PFSK-1 (cell line): Measurements from ENCODE around the gene PPP4R3A.

ENCODE experiments used
- FOXP2 ChIP-seq: optimal IDR thresholded peaks from 2 replicates; pipeline ENCODE3; 2011; ENCODE audit warnings: borderline replicate concordance, control low read depth, inconsistent platforms; ENCODE audit not compliant: insufficient read depth; ENCODE audit errors: extremely low read length, extremely low read depth
- POLR2AphosphoS5 ChIP-seq: IDR thresholded peaks from 2 replicates; pipeline ENCODE4 v1.6.1; 2012; ENCODE audit warnings: low read depth, mild to moderate bottlenecking, control low read depth, low read length, moderate library complexity
- REST ChIP-seq, 2 experiments: IDR thresholded peaks; 2 replicates each; pipeline versions ENCODE4 v1.6.1 to v1.8.0; 2011 to 2012; ENCODE audit warnings: low read depth in 2 of 2, low read length in 2 of 2, control low read depth in 1 of 2, inconsistent platforms in 1 of 2, mild to moderate bottlenecking in 1 of 2, moderate library complexity in 1 of 2; ENCODE audit not compliant: insufficient read depth in 1 of 2
- SIN3A ChIP-seq: IDR thresholded peaks from 2 replicates; pipeline ENCODE4 v1.6.1; 2012; ENCODE audit warnings: mild to moderate bottlenecking, low read length, moderate library complexity, borderline replicate concordance; ENCODE audit not compliant: insufficient read depth
- TAF1 ChIP-seq: IDR thresholded peaks from 2 replicates; pipeline ENCODE4 v1.6.1; 2012; ENCODE audit warnings: low read length, control low read depth, borderline replicate concordance; ENCODE audit not compliant: insufficient read depth

The PPP4R3A gene

DNA sequence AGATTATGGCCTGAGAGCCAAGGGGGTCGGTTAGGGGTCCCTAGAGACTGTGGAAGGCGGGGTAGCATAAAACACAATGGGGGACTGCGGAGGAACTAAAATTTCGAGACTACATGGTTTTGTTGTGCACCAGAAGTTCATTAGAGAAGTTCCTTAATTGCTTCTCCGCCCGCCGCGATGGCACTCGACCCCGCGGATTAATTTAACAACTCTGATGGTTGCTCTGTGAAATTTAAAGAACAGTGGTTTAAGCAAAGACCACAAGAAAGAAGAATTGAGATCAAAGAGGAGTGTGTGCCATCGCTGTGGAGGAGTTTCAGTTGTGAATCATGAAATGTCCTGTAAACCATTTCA is 91.1 kb downstream of the PPP4R3A start:
- TF ChIP-seq TAF1 (no peak), POLR2AphosphoS5 (no peak), REST (IDR thresholded peaks at IDR 0.05; ENCODE audit: insufficient read depth in 1 of 2, low read depth in 2 of 2, low read length in 2 of 2) (no peak), FOXP2 (no peak), SIN3A (no peak)

DNA sequence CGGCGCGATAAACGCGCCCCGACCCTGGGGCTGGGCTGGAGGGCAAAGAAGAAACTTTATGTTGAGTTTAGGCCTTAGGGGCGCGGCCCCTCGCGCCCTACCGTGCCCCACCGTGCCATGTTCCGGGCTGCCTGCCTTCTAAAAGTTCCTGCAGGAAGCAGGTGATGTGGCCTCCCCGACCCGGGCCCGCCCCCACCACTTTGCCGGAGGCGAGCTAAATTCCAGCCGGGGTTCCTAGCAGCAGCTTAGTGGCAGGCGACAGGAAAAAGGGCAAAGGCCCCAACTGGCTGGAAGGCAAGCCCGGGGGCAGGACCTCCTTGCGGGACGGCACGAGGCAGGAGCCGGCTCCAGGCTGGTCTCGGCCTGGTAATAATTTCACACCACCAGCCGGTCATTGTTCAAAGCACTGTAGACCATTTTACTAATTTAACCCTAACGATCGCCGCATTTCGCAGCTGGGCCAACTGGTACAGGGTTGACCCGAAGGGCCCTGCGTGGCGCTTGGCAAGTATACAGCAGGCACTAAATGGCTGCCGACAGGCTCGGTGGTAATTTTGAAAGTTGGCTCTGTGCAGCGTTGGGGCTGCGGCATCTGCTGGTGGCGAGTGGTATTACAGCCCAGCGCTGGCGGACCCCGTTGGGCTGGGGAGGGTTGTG is 91.6 kb downstream of the PPP4R3A start:
- TF ChIP-seq REST (IDR thresholded peaks at IDR 0.05; ENCODE audit: insufficient read depth in 1 of 2, low read depth in 2 of 2, low read length in 2 of 2) (no peak), POLR2AphosphoS5 (no peak), TAF1 (no peak), SIN3A (no peak), FOXP2 (no peak)

DNA sequence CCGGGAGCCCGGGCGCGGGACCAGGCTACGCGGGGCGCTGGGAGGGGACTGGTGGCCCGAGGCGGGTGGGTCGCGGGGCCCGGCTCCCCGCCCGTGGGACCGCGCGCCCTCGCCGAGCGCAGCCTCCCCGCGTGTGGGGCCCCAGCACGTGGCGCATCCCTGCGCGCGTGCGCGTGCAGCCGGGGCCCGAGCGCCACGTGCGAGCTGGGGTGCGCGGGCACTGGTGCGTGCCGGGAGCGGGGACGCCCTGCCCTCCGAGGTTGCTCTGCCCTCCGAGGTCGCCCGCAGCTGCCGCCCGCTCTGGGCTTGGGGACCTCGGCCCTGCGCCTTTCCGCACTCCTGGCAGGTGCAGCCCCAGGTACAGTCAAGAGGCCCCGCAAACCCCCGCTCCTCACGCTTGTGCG is 92.1 kb downstream of the PPP4R3A start:
- TF ChIP-seq POLR2AphosphoS5, result no peak
- no peak for TF ChIP-seq TAF1
- no peak for TF ChIP-seq SIN3A
- TF ChIP-seq FOXP2, result no peak
- no peak for TF ChIP-seq REST (IDR thresholded peaks at IDR 0.05; ENCODE audit: insufficient read depth in 1 of 2, low read depth in 2 of 2, low read length in 2 of 2)

GRCh38 chr14:91417120-91417982 is 92.8 kb downstream of the PPP4R3A start, which contains the start of gene CCDC88C:
Gene CCDC88C, minus strand, starts transcription at chr14:91417820. Its CDS starts 130 bp downstream, at chr14:91417690.
- TF ChIP-seq FOXP2 (no peak), SIN3A (no peak), REST (IDR thresholded peaks at IDR 0.05; ENCODE audit: insufficient read depth in 1 of 2, low read depth in 2 of 2, low read length in 2 of 2) (no peak), POLR2AphosphoS5 (no peak), TAF1 (no peak)
